ENCODE results near the gene MAMDC2.
"Not testable (repeated sequence)": the region's sequence is repeated elsewhere in the genome, so short reads cannot be mapped to it uniquely, and the experiment has no call there.

The MAMDC2 gene

DNA sequence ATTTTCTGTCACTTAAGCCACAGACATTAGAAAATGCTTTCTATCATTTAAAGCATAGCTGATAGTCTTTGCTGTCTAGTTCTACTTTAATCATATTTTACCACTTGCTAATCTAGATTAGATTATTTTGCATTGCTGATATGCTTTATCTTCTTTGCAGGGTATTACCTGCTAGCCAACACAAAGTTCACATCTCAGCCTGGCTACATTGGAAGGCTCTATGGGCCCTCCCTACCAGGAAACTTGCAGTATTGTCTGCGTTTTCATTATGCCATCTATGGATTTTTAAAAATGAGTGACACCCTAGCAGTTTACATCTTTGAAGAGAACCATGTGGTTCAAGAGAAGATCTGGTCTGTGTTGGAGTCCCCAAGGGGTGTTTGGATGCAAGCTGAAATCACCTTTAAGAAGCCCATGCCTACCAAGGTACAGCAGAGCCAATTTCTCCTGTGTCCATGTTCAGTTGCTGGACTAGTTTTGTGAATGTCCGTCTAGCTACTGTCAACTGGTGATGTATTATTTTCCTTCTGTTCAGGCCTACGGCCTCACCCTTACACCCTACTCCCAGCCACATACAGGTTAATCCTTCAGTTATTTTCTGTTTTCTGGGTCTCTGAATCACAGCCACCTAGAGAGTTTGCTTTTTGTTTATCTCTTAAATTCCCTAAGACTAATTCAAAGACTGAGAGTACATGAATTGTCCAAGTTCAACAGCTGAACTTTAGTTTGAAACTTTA lies 99.9 kb downstream of the MAMDC2 start:
- no peak for DNase-seq

DNA sequence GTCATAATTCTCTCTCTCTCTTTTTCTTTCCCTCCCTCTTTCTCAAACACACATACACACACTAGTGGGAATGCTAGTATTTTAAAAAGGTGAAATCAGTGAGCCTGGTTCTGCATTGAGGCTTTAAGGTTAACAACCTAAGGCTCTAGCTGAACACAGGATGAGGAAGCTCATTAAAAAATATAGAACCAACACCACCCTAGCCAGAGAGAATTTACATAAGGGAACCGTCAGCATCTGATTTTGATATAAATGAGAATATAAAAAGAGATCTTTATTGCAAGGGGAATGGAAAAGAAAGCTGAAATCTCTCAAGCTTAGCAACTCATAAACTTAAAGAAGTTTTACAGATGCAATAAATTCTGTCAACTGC lies 100.5 kb downstream of the MAMDC2 start:
- DNase-seq = no peak

DNA sequence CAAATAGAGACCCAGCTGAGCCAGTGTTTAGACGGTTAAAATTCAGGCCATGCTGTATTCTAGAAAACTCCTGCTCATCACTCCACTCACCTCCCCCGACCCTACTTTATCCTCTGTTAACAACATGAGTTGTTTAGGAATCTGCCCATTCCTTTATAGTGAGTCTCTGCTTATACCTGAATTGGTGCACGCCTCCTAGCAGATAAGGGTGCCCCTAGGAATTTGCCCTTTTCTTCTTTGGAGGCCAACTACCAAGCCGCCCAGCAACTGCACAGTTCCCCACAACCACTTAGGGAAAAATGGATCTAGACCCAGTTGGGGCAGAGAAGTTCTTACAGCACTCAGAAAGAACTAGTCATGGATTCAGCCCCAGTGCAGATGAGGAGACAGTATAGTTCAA lies 102.3 kb downstream of the MAMDC2 start:
- DNase-seq = no peak

DNA sequence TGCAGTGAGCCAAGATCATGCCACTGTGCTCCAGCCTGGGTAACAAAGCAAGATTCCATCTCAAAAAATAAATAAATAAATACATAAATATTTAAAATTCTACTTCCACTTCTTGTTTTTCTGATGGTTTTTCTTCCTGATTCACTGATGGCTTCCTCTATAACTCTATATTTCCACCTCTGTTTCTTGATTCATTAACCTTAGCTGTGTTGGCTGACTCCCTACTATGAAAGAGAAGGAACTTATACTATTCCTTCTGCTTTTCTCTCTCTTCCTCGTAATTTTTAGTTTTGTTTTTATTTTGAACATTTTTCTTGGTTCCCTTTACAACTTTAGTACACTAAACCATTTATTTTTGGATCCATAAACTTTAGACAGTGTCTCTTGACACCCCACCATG lies 103.5 kb downstream of the MAMDC2 start:
- DNase-seq = no peak

DNA sequence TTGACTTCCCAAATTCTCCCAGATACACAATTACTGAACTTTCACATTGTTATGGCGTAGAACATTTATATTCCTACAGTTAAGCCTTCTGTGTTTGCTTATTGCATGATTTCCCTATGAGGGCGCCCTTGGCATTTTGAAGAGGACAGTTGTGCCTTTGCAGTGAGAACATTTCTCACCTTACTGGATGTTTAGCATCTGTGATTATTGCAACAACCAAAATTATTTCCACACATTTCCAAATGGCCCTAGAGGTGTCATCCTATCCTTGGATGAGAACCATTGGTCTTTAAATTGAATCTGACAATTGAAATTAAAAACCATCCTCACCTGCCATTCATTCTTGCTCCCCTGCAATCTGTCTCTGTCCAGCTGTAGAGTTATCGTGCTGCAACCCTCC lies 104.0 kb downstream of the MAMDC2 start:
- DNase-seq = no peak

DNA sequence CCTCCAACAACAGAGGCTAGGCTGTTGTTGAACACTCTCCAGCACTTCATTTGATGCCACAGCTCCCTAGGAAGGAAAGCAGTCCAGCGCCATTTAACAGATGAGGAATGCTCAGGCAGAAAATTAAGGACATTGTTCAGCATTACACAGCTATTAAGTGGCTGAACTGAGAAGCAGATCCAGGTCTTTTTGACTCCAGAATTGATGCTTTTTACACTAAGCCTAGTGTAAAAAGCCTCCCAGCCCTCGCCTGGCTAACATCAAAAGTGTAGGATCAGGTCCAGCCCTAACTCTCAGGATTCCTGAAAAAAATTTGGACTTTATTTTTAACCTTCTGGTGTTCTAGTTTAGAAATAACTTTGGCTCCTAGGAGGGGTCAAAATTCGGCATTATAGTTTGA lies 108.7 kb downstream of the MAMDC2 start:
- no peak for DNase-seq

DNA sequence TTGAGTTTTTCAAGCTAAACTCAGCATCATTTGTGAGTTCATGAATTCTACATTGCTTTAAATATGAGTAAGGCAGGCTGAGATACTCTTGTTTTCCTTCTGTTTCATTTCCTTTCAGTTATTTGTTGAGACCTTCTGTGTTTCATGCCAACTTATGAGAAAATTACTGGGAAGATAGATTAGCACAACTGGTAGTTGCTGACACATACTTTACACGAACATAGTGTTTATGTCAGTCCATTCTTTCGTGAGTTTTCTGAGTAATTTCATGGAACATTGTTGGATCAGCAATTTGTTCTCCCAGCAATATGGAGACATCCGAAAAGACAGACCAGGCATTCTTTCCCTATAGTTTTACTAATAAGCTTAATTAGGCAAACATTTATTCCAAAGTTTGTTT lies 113.1 kb downstream of the MAMDC2 start:
- DNase-seq = no peak

DNA sequence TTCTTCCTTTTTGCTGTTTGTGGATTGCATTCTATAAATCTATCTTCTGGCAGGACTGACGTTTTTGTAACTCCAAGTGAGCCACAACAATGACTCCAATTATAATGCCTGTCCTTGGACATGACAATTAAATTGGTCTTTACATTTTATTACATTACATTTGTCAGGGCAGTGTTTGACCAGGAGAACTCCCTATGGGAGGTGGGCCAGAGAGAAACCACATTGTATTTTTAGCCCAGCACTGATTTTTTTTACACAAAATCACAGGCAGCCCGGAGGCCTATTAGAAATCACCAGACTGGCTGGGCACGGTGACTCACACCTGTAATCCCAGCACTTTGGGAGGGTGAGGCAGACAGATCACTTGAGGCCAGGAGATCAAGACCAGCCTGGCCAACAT lies 116.0 kb downstream of the MAMDC2 start:
- no peak for DNase-seq

DNA sequence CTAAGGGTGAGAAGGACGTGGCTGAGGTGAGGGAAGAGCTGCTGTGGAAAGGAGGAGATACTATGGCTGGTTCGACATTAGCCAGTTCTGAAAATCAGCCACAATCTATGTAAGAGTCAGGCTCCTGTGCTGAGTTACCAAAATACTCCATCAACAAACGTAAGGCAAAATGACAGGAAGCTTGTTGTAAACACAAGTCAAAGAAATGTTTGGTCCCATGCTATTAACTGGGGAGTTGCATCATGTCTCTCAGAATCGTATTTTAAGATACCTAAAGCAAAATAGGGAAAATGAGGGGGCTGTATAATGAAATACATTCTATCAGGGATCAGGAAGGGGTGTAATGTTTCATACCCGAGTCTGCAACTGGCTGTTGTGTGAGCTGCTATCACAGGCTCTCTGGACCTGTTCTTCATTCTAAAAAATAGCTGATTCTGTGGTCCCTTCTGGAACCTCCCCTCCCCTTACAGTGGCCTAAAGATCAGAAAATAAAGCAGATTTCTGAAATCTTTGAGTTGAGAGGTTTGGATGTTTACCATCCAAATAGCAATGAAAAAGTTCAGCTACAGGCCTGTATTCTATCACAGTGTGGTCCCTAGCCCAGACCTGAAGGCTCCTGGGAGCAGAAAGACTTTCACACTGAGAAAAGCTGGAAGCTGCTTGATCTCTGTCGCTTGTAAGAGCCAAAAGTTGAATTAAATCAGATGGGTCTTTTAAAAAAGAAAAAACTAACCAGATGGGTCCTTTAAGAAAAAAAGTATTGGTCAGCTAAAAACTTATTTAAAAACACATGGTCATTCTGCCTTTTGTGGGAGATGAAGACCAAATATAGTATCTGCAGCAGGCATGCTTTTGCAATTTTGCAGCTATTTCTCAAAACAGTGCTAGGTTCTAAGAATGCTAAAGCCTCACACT lies 117.3 kb downstream of the MAMDC2 start:
- DNase-seq = no peak

DNA sequence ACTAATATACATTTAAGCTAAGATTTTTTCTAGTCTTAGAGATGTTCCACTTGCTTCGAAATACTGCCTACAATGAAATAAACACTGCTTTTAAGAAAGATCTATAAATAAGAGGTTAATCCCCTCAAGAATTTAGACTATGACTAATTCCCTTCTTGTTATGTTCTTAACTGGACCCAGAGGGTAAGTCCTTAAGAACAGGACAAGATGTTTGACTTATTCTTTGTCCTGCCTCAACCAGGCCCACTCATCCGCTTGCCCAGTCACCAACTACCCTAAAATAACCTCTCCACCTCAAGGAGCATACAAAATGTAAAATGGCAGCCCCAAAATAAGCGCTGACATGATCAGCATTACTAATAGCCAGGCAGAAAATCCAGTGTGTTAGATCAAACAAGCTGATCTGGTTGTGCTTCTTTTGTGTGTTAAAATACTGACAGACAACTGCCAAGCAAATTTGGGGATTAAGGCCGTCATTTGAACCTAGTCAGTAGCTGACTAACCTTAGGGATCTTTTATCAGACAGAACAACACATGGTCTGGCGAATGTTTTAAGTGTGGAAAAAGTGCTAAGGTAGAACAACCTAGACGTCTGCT lies 121.5 kb downstream of the MAMDC2 start:
- DNase-seq = no peak

DNA sequence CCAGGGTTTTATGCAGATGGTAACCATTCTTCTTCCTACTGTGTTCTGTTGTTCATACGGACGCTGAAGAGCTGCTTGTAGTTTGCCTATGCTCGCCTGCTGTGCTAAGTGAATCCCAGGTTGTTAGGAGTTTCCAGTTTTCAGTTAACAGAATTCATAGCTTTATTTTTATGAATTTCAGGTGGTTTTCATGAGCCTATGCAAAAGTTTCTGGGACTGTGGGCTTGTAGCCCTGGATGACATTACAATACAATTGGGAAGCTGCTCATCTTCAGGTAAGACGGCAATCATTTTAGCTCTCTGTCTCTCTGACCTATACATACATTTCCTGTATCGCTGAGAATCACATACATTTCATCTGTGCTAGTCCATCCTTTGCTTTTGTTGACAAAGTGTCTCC lies 124.9 kb downstream of the MAMDC2 start:
- DNase-seq = no peak

DNA sequence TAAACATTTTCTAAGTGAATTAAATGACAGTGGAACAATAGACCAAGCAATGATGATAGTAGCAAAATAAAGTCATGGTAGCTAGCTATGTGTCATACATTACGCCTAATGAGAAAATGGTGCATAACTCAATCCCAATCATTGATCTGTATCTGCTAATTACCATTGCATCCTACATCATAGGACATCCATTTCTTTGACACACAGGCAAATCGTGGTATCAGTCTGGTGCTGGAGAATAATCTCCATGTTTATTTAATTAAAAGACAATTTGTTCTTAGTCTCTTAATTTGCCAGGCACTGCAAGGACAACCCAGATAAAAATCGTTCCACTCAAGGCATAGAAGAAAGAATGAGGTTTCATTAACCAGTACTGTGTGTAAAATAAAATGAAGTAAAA lies 125.6 kb downstream of the MAMDC2 start:
- DNase-seq = no peak

DNA sequence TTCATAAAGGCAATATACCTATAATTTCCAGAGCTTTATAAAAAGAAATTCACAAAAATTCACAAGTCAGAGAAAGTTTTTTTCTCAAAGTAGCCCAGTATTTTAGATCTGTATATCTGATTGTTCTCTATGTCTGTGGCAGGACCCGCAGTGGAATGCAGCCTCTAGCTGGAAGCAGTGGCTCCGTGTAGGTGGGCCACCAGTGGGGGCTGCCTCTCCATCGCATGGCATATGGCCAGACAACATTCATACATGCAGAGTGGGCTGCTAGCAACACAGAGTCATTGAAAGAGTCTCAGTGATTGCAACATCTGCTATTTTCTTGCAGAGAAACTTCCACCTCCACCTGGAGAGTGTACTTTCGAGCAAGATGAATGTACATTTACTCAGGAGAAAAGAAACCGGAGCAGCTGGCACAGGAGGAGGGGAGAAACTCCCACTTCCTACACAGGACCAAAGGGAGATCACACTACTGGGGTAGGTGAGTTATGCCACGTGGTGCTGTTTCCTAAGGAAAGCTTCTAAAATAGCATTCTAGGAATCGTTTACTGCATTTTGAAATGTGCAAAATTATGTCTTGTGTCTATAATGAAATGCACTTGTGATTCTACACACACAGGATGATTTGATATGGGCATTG lies 126.6 kb downstream of the MAMDC2 start:
- DNase-seq = no peak

DNA sequence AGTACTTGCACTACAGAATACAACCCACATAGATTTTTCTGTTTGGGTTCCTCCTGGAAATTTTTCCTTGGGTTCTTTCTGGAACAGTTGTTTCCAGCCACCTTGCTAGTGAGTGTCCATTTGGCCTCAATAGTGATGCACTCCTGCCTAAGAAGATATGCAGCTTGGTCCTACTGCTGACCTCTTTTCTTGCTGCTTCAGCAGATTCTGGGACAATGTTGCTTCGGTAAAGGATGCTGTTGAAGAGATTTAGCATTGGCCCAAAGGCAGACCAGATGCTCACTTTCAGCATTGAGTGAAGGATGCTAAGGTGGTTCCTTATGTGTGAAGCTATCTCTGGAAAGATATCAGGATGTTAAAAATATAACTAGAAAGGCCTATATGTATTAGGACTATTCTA lies 128.9 kb downstream of the MAMDC2 start:
- DNase-seq = no peak

DNA sequence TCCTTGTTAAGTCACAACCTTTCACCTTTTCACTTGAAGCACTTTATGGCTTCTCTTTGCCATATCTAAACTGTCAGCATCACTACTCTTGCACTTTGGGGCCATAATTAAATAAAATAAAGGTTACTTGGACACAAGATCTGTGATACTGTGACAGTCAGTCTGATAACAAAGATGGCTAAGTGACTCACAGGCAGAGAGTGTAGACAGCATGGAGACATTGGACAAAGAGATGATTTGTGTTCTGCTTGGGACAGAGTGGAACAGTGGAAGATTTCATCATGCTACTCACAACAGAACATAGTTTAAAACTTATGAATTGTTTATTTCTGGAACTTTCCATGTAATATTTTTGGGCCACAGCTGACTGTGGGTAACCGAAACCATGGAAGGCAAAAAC lies 133.5 kb downstream of the MAMDC2 start:
- no peak for DNase-seq

DNA sequence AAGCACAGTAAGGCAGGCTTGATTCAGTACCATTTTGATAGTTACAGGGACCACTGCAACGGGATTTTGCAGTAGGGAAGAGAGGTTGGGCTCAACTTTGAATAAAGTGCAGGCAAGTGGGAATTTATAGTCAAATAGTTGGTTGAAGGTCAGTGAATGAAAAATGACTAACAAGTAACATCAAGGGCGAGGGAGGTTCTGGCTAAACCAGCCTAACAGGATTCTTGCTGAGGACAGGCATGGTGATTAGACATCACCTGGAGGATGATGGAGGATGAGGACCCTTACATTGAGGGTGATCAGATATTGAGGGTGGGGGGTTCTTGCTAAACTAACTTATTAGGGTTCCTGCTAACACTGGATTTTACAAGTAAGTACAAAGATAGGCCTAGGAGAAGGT lies 149.1 kb downstream of the MAMDC2 start:
- DNase-seq = no peak

DNA sequence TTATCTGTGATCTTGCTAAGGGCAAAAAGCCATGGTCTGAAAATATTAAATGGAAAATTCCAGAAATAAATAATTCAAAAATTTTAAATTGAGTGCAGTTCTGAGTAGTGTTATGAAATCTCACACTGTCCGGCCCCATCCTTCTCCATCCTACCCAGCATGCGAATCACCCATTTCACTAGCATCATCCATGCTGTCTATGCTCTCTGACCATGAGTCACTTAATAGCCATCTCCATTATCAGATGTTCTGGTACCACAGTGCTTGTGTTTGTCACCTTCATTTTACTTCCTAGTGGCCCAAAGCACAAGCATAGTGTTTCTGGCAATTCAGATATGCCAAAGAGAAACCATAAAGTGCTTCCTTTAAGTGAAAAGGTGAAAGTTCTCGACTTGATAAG lies 151.8 kb downstream of the MAMDC2 start:
- no peak for DNase-seq

DNA sequence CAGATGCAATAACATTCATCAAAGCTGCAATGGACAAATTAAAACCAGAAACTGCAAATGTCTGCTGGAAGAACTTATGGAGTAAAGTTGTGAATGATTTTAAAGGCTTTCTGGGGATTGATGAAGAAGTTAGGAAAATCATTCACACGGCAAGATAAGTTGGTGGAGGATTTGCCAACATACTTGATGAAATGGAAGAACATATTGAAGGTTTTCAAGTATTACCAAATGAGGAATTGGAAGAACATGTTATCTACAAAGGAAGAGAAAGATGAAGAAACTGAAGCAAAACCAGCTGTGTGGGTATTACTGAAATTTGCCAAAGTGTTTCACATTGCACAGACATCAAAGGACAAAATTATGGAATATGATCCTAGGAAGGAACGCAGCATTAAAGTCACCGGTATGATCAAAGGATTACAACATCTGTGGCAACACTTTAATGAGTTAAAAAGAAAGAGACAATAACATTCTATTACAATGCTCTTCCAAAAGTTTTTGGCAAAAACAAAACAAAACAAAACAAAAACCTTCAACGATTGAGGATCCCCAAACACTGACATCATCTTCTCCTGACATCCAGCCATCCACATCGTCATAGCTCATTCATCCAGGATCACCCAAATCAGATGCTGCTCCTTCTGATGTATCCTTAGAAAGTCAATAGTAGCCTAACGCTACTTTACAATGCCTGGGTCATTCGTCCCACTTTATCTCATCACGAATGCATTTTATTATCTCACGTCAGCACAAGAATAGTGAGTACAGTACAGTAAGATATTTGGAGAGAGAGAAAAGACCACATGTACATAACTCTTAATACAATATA lies 153.8 kb downstream of the MAMDC2 start:
- no peak for DNase-seq

DNA sequence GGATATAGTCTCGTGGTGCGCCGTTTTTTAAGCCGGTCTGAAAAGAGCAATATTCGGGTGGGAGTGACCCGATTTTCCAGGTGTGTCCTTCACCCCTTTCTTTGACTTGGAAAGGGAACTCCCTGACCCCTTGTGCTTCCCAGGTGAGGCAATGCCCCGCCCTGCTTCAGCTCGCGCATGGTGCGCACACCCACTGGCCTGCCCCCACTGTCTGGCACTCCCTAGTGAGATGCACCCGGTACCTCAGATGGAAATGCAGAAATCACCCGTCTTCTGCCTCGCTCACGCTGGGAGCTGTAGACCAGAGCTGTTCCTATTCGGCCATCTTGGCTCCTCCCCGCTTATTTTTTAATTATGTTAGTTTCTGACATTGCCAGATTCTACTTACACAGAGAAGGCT lies 161.1 kb downstream of the MAMDC2 start:
- not testable (repeated sequence) for DNase-seq

DNA sequence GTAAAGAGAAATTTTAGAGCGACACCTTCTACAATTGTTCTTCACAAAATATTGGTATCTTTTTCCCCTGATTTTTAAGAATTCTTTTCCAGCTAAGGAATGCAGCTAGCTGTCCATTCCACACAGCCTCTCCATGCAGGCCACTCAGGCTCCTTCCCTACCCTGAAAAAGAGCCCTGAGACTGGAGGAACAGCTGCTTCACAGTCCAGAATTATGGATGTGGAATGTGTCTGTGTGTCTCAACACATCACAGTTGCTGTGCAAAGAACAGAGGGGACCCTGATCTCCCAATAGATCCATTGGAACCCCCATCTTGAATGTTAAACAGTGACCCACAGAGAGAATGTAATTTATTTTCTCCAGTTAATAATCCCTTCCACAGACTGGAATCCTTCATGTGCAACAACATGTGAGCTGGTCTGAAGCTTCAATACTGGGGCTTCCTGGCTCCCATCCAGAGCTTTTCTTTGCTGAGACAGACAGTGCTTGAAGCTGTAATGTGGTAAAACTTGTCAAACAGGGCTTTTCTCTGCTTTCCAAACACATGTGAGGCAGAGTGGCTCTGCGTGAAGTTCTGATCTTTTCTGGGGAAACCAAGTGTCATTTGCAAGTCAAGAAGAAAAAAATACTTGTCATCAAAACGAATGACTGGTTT lies 161.8 kb downstream of the MAMDC2 start:
- DNase-seq = no peak

DNA sequence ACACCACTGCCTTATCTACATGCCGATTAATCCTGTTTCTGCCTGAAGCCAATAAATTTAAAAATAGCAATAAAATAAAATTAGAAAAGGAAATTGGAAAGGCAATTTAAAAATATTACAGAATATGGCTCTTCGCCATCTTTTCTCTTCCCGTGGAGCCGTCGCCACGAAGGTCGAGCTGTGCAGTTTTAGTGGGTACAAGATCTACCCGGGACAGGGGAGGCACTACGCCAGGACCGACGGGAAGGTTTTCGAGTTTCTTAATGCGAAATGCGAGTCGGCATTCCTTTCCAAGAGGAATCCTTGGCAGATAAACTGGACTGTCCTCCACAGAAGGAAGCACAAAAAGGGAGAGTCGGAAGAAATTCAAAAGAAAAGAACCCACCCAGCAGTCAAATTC lies 173.4 kb downstream of the MAMDC2 start:
- no peak for DNase-seq

DNA sequence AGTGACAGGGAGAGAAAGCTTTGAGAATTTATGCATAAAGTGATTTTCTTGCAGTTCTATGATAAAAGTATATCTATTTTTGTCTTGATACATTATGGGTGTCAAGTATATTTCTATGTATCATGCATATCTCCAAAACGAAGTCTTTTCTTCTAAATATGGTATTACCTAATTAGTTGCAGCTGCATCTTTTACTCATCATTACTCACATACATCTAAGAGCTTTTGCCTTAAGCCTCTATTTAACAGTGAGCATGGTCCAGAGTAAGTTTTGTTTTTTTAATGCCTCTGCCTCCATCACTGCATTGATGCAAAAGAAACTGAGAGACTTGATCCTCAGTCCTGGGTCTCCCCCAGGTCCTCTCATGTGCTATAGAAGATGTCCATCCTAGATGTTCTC lies 175.1 kb downstream of the MAMDC2 start:
- DNase-seq = no peak
